Measurements from ENCODE around the gene TMEM170A. TPM values are rescaled to one million over a fixed set of nuclear protein-coding genes. Genes with fewer than 3 reads are reported as not detected.

TMEM170A gene
- total and polyA plus RNA-seq, 2 experiments from 2014 or later = 31.0 to 68.5 TPM

DNA sequence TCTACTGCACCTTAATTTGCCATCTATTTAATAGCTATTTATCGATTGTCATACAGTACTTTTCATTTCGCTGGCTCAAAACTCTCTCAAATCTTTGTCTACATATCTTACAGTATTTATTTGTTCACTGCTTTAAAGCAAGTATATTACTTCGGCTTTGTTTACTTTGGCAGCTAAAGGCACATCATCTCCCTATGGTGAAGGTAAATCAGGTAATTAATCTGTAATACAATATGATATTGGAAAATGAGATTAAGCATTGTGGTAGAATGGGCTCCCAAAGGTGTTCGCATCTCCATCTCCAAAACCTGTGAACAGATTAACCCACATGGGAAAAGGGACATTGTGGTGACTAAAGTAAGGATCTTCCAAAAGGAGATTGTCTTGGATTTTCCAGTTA is 6.5 kb downstream of the TMEM170A start (continued):
- TF ChIP-seq, protein P1, sequence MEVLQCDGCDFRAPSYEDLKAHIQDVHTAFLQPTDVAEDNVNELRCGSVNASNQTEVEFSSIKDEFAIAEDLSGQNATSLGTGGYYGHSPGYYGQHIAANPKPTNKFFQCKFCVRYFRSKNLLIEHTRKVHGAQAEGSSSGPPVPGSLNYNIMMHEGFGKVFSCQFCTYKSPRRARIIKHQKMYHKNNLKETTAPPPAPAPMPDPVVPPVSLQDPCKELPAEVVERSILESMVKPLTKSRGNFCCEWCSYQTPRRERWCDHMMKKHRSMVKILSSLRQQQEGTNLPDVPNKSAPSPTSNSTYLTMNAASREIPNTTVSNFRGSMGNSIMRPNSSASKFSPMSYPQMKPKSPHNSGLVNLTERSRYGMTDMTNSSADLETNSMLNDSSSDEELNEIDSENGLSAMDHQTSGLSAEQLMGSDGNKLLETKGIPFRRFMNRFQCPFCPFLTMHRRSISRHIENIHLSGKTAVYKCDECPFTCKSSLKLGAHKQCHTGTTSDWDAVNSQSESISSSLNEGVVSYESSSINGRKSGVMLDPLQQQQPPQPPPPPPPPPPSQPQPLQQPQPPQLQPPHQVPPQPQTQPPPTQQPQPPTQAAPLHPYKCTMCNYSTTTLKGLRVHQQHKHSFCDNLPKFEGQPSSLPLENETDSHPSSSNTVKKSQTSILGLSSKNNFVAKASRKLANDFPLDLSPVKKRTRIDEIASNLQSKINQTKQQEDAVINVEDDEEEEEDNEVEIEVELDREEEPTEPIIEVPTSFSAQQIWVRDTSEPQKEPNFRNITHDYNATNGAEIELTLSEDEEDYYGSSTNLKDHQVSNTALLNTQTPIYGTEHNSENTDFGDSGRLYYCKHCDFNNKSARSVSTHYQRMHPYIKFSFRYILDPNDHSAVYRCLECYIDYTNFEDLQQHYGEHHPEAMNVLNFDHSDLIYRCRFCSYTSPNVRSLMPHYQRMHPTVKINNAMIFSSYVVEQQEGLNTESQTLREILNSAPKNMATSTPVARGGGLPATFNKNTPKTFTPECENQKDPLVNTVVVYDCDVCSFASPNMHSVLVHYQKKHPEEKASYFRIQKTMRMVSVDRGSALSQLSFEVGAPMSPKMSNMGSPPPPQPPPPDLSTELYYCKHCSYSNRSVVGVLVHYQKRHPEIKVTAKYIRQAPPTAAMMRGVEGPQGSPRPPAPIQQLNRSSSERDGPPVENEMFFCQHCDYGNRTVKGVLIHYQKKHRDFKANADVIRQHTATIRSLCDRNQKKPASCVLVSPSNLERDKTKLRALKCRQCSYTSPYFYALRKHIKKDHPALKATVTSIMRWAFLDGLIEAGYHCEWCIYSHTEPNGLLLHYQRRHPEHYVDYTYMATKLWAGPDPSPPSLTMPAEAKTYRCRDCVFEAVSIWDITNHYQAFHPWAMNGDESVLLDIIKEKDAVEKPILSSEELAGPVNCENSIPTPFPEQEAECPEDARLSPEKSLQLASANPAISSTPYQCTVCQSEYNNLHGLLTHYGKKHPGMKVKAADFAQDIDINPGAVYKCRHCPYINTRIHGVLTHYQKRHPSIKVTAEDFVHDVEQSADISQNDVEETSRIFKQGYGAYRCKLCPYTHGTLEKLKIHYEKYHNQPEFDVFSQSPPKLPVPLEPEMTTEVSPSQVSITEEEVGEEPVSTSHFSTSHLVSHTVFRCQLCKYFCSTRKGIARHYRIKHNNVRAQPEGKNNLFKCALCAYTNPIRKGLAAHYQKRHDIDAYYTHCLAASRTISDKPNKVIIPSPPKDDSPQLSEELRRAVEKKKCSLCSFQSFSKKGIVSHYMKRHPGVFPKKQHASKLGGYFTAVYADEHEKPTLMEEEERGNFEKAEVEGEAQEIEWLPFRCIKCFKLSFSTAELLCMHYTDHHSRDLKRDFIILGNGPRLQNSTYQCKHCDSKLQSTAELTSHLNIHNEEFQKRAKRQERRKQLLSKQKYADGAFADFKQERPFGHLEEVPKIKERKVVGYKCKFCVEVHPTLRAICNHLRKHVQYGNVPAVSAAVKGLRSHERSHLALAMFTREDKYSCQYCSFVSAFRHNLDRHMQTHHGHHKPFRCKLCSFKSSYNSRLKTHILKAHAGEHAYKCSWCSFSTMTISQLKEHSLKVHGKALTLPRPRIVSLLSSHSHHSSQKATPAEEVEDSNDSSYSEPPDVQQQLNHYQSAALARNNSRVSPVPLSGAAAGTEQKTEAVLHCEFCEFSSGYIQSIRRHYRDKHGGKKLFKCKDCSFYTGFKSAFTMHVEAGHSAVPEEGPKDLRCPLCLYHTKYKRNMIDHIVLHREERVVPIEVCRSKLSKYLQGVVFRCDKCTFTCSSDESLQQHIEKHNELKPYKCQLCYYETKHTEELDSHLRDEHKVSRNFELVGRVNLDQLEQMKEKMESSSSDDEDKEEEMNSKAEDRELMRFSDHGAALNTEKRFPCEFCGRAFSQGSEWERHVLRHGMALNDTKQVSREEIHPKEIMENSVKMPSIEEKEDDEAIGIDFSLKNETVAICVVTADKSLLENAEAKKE (CRISPR knock-in tag; IDR thresholded peaks at IDR 0.05) = no peak
- no peak for TF ChIP-seq EZH2phosphoT487 (IDR thresholded peaks at IDR 0.05; ENCODE audit: unreplicated experiment)
- TF ChIP-seq EZH2 (IDR thresholded peaks at IDR 0.05; ENCODE audit: low read depth, unreplicated experiment) = no peak
- TF ChIP-seq NANOG (IDR thresholded peaks at IDR 0.05; ENCODE audit: borderline replicate concordance) = no peak

DNA sequence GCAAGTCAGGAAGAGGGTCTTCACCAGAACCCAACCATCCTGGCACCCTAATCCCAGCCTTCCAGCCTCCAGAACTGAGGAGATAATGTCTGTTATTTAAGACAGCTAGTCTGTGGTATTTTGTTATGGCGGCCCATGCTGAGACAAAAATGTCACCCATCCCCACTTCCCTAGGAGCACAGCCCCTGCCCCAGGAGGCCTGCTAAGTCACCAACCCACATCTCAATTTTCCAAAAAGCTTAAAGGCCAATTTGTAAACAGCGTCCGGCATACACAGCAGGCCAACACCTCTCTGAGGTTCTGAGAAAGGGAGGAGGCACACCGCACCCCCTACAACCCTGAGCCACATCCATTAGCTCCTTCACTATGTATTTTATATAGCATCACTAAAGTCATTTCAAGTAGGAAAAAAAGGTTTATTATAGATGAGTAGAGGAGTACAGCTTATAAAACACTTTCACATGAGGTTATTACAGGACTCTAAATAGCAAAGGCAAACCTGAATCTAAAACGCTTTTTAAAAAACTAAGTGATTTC is 6.9 kb downstream of the TMEM170A start:
- Mint-ChIP-seq H3K4me1 (peaks cover 56% of the 10 kb centered on the region), H3K4me3 (no peak overlapping the region), H3K27ac (no peak overlapping the region), H3K27me3 (ENCODE audit: insufficient read depth, low read depth, poor library complexity) (peaks cover 7% of the 10 kb centered on the region), H3K9me3 (no peaks in the 10 kb centered on the region), H3K36me3 (ENCODE audit: low read depth) (peaks cover 7% of the 10 kb centered on the region; the same call in 2 of the 3 replicates)
- Histone ChIP-seq H2AFZ (no peak overlapping the region), H3K9me2 (ENCODE audit: insufficient read depth) (no peaks in the 10 kb centered on the region), H3F3A (replicated peaks; ENCODE audit: low read depth) (no peaks in the 10 kb centered on the region), H3K27me3 (ENCODE audit: insufficient read depth) (no peaks in the 10 kb centered on the region), H3K4me2 (0 out of 2 replicates have a peak overlapping the region, but pooled peaks have one; percentile 32), H3K36me3 (ENCODE audit: insufficient read depth) (no peaks in the 10 kb centered on the region), H3K27ac (ENCODE audit: low read depth) (no peak overlapping the region), H3K79me2 (replicated peaks; ENCODE audit: insufficient read depth) (peaks cover 100% of the 10 kb centered on the region), H4K20me1 (replicated peaks; ENCODE audit: insufficient read depth) (peaks cover 79% of the 10 kb centered on the region), H3K4me3 (no peak overlapping the region), H3K4me1 (ENCODE audit: insufficient read depth) (peaks cover 26% of the 10 kb centered on the region)
- no peak for ATAC-seq
- no peak for TF ChIP-seq EZH2 (IDR thresholded peaks at IDR 0.05; ENCODE audit: low read depth, unreplicated experiment)
- DNase-seq (ENCODE audit: low spot score) = no peak

Measured in GM23338 (cell line).